PFSK-1 (cell line): ENCODE data around the gene CD63.

Experiments used
- POLR2AphosphoS5 ChIP-seq: IDR thresholded peaks from 2 replicates; pipeline ENCODE4 v1.6.1; 2012; ENCODE audit warnings: low read depth, mild to moderate bottlenecking, control low read depth, low read length, moderate library complexity
- TF ChIP-seq, protein P1 (sequence below), 2 experiments: IDR thresholded peaks; 2 replicates each; pipeline versions ENCODE4 v1.6.1 to v1.8.0; 2011 to 2012; ENCODE audit warnings: low read depth in 2 of 2, low read length in 2 of 2, control low read depth in 1 of 2, inconsistent platforms in 1 of 2, mild to moderate bottlenecking in 1 of 2, moderate library complexity in 1 of 2; ENCODE audit not compliant: insufficient read depth in 1 of 2

DNA sequence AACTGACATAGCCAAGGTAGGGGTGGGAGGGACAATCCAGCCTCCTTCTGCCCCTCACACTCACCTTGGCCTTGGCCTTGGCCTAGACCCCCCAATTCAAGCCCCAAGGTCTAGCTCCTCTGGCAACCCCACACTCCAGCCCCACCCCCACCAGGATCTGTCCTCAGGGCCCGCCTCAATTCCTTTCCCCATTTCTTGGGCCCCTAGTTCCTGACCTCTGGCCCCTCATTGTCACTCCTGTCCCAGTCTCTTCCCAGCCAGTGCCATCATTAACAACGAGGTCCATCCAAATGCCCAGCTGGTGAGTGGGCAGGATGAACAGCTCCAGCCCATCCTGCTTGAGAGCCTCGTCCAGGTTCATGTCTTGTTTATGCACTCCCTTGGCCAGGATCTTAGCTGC lies 7.3 kb upstream of the CD63 start:
- TF ChIP-seq POLR2AphosphoS5 = no peak
- TF ChIP-seq, protein P1, sequence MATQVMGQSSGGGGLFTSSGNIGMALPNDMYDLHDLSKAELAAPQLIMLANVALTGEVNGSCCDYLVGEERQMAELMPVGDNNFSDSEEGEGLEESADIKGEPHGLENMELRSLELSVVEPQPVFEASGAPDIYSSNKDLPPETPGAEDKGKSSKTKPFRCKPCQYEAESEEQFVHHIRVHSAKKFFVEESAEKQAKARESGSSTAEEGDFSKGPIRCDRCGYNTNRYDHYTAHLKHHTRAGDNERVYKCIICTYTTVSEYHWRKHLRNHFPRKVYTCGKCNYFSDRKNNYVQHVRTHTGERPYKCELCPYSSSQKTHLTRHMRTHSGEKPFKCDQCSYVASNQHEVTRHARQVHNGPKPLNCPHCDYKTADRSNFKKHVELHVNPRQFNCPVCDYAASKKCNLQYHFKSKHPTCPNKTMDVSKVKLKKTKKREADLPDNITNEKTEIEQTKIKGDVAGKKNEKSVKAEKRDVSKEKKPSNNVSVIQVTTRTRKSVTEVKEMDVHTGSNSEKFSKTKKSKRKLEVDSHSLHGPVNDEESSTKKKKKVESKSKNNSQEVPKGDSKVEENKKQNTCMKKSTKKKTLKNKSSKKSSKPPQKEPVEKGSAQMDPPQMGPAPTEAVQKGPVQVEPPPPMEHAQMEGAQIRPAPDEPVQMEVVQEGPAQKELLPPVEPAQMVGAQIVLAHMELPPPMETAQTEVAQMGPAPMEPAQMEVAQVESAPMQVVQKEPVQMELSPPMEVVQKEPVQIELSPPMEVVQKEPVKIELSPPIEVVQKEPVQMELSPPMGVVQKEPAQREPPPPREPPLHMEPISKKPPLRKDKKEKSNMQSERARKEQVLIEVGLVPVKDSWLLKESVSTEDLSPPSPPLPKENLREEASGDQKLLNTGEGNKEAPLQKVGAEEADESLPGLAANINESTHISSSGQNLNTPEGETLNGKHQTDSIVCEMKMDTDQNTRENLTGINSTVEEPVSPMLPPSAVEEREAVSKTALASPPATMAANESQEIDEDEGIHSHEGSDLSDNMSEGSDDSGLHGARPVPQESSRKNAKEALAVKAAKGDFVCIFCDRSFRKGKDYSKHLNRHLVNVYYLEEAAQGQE (IDR thresholded peaks at IDR 0.05; ENCODE audit: insufficient read depth in 1 of 2, low read depth in 2 of 2, low read length in 2 of 2) = no peak
